Jurkat, Clone E6-1 (cell line): ENCODE data around the gene TMEM187. TPM values are rescaled to one million over a fixed set of nuclear protein-coding genes. Genes with fewer than 3 reads are reported as not detected.

Experiments used
- DNase-seq: peaks from one replicate; pipeline ENCODE4 v3.0.0-alpha.2; 2011; ENCODE audit warnings: low read depth, low spot score
- H3K4me3 ChIP-seq: 2 replicates; pipeline ENCODE4 v1.5.1; 2011; ENCODE audit warnings: mild to moderate bottlenecking, low read length, control low read depth, moderate library complexity
- polyA plus RNA-seq: library from polyadenylated mRNA; unstranded; fragments of >200 nt; gene quantifications from one replicate; pipeline ENCODE4 v1.2.1, GENCODE V29; 2012; ENCODE audit warnings: missing spikeins; ENCODE audit not compliant: insufficient read length, insufficient read depth

The TMEM187 gene, protein sequence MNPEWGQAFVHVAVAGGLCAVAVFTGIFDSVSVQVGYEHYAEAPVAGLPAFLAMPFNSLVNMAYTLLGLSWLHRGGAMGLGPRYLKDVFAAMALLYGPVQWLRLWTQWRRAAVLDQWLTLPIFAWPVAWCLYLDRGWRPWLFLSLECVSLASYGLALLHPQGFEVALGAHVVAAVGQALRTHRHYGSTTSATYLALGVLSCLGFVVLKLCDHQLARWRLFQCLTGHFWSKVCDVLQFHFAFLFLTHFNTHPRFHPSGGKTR
- 13.9 TPM for polyA plus RNA-seq

DNA sequence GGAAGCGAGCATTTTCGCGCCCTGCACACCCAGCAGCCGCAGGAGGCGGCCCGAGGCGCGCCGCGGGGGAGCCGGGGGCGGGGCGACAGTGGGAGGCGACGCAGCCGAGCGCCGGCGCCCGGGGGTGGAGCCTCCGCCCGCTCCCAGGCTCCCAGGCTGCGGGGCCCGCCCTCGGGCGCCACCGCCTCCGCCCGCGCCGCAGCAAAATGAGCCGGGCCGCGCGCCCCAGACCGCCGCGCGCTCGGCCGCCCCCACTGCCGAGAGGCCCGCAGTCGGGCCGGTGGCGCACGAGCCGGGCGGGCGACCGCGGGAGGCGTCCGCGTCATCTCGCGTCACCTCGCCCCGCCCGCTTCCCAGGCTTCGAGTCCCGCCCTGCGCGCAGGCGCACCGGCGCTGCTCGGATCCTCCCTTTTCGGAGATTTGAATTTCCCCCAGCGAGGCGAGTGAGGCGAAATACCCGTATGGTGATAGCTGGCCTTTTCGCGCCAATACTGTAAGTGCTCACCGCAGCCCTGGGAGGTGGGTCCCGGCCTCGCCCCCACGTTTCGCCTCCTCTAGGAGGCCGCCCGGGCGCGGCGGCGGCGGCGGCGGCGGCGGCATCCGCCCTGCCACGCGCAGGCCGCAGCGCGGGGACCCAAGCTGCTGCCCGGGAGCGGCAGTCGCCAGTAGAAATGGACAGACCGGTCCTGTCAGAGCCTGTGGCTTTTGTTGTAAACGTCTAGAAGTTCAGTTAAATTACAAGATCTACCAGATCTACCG is at the start of gene TMEM187:
Gene TMEM187 (plus strand): TSS at position 387 of the 759 bp plus-strand sequence. CDS start 9,309 bp downstream, outside the sequence.
- H3K4me3 ChIP-seq = peak within 1 kb of the TSS; percentile 81
- peak; percentile 93 for DNase-seq

DNA sequence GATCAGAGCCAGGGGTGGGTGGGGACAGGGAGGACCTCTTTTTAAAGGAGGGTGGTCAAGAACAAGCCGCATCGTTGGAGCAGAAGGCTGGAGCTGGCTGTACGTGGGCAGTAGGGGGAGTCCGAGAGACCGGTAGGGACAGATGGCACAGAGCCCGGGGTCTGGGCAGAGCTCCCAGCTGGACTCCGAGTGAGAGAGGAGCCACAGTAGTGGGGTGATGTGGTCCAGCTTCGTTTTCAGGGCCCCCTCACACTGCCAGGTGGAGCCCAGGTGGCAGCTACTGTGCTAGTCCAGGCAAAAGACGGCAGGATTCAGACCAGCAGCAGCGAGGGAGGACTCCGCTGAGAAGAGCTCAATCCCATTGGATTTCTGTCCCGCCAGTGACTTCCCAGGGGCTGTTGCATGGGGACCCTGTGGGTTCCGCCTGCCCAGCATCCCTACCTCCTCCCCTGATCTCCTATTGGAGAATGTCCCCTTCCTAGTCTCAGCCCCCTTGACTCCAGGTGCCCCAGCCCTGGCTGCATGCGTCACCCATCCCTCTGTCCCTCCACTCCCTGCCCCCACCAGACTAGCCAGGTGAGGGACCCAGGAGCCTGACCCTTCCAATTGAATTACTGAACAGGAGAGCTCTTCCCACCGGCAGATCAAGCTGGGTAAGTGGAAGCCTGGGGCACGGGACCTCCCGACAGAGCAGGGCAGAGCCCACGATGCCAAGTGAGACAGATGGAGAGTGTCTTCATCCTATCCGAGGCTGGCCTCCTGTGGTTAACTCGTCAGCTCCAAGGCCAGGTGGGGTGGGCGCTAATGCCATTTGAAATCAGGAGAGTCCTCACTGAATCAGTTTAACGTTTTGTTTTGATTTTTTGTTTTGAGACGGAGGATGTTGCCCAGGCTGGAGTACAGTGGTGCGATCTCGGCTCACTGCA is 49.4 kb upstream of the TMEM187 start:
- DNase-seq = no peak
- no peak overlapping the region for H3K4me3 ChIP-seq

DNA sequence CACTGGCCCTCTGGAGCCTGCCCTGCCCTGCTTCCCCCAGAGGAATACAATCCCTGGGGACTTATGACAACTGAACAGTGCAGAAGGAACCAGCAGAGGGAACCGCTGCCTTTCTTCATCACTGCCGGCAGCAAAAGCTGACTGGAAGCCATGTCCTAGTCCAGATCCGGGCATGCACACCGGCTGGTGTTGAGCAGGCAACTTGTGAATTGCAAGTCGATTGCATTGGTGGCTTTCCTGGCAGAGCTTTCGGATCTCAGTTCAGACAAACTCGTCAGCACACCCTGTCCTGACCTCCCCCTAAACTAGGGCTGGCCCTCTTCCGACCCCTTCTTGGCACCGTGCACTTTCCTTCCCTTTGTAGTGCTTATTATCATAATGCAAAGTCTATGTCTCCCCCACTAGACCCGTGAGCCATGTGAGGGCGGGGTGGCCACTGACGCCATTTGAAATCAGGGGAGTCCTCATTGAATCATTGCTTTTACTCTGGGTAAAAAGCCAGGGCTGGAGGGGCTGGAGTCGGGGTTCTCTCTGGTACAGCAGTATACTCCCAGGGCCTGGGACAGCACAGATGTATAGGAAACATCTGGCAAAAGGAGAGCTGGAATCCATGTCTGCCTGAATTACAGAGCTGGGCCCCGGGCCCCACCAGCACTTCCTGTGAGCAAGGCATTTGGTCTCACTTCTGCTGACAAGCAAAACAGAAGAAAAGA is 48.2 kb upstream of the TMEM187 start:
- no peak for DNase-seq

DNA sequence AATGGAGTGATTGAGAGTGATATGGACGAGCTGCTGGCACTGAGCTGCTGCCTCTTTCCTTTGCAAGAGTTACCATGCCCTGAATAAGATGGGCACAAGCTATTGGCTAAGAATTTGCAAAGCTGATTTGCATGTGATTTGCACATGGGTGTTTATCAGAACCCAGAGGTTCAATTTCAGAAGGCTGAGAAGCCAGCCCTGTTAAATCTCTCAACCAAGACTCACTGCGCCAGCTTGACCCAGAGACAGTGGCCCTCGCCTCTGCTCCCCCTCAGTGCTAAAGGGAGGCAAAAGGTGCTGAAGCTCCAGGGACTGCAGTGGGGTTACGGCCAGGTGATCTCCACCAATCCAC is 47.2 kb upstream of the TMEM187 start:
- DNase-seq = no peak
- H3K4me3 ChIP-seq = peak overlapping the region; percentile 85

More for the DNA sequence above, 48.2 kb upstream of the TMEM187 start:
- H3K4me3 ChIP-seq = peak overlapping the region; percentile 85

DNA sequence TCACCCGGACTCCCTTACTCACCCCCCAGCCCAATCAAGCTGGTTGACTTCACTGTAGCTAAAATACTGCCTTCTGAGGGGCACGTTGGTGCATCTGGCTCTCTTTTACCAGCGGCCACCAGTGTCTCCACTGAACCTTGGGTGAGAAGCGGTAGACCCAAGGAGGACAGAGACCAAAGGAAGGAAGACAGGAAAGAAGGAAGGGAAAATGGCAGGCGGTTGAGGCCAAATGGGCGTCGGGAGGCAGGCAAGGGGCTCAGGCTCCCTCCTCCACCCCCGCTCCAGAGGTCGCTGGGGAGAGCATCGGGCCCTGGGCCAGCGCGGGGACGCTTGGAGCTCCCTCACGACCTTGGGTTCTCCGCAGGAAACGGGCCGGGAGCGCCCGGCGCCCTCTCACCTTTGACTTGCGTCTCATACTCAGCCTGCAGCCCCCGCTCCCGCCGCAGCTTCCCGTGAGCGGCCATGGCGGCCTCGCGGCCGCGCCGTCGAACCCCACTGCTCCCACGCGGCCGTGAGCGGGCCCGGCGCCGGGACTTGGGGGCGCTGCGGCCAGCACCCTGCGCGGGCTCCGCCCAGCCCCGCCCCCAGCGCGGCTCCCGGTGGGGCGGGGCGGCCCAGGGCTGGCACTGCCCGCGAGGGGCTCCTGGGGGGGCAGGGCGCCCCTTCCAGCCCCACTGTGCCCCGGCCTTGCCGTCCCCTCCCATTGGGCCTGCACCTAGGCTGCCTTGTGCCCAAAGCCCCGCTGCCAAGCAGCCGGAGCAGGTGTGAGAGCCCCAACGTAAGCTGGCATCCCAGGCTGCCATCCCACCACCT is 46.6 kb upstream of the TMEM187 start, which contains the start of gene ARHGAP4:
Gene ARHGAP4 (minus strand): TSS at position 526 of the 813 bp plus-strand sequence. CDS start 62 bp downstream, at position 464.
- DNase-seq = peak; percentile 40
- peak within 1 kb of the TSS; percentile 85 for H3K4me3 ChIP-seq

DNA sequence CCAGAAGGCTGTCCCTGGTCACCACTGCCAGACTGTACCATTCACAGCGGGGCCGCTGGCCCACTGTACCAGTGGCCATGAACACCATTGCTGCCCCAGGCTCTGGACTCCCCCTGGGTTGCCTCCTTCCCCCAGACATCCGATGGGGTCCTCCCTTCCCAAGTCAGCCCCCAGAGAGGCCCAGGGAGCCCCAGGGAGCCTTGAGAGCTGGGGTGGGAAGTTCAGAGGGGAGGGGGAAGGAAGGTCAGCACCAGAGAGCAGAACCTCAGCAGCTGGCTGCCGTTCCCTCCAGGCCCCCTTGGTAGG is 46.0 kb upstream of the TMEM187 start:
- peak overlapping the region; percentile 85 for H3K4me3 ChIP-seq
- no peak for DNase-seq

DNA sequence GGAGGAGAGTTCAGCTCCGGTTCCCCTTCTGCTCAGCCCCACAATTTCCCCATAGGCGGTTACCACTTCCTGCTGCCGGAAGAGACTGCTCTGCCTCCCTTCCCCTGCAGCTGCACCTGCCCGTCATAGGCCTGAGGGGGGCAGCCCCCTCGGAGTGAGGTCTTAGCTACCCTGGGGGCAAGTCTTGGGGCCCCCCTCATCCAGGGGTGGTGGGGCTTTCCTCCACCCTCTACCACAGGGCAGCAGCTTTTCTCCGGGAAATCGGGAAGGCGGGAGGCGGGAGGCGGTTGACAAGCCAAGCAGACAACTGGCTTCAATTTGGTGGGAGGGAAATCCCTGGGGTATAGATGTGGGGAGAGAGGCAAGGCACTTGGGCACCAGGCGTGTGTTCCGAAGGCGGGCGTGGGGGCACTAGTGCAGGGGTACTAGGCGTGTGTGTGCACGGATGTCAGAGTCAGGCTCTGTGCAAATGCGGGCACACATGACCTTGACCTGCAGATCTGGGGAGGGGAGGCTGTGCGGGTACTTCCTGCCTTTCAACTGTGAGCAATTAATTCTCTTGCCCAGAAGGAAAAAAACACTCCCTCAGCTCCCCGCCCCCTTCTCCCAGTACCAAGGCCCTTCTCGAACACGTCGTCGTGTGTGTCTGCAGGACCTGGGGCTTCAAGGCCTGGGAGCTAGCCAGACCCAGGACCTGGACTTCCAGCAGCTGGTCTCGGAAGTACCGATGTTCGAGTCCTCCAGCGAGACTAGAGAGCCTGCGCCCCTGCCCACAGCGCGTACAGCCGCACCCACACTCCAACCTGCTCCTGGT is 45.5 kb upstream of the TMEM187 start:
- peak; percentile 90 for DNase-seq

DNA sequence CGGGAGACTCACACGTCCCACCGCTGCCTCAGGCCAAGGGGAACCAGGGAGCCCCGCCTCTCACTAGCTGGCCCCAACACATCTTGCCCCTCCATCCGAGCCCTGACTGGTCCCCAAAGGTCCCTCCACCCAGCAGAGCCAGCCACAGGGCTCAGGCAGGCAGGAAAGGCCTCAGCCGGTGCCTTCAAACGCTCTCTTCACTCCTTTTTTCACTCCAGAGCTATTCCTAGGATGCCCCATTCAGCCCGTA is 45.0 kb upstream of the TMEM187 start:
- DNase-seq = no peak
- peak overlapping the region; percentile 85 for H3K4me3 ChIP-seq

More for the DNA sequence above, 45.5 kb upstream of the TMEM187 start:
- peak overlapping the region; percentile 85 for H3K4me3 ChIP-seq

DNA sequence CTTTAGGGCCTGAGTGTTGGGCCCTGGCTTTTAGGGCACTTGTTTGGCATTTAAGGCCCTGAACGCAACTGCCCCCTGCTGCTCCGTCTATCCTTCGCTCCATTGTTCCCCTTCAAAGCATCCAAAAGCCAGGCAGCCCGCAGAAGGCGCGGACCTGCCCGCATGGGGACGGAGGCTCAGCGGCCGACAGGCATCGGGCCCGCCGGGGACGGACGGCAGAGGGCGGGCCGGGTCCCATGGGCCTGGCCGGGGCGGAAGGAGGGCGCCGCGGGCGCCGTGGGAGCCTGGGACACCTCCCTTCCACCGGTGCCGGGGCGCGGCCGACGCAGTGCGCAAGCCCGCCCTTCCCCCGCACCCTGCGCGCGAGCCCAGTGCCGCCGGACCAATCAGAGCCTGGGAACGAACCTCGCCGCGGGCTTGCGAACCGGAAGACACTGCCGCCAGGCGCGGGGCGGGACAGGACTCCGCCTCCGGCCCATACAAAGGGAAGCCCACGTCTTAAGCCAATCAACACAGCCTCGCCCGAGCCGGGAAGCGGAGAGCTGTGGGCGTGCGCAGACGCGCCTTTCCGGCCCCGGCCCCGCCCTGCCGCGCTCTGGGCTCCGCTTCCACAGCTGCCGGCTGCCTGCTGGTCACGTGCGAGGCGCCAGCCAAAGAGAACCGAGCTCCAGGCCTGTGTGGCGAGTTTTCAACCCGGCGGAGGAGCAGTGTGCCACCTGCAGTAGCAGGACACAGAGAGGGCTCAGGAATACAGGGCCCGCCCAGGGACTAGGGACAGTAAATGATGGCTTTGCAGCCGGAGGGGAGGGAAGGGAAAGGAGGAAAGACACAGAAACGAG is 44.4 kb upstream of the TMEM187 start:
- peak overlapping the region; percentile 85 for H3K4me3 ChIP-seq
- DNase-seq = peak; percentile 96

DNA sequence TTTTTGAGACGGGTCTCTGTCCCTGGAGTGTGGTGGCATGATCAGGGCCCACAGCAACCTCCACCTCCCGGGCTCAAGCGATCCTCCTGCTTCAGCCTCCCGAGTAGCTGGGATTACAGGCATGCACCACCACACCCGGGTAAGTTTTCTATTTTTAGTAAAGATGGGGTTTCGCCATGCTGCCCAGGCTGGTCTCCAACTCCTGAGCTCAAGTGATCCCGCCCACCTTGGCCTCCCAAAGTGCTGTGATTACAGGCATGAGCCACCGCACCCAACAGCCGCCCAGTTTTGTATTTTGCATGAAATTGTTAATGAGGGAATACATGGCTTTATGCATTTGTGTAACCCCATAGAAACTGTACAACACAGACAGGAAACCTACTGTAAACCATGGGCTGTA is 43.7 kb upstream of the TMEM187 start:
- H3K4me3 ChIP-seq = peak overlapping the region; percentile 51
- DNase-seq = no peak

DNA sequence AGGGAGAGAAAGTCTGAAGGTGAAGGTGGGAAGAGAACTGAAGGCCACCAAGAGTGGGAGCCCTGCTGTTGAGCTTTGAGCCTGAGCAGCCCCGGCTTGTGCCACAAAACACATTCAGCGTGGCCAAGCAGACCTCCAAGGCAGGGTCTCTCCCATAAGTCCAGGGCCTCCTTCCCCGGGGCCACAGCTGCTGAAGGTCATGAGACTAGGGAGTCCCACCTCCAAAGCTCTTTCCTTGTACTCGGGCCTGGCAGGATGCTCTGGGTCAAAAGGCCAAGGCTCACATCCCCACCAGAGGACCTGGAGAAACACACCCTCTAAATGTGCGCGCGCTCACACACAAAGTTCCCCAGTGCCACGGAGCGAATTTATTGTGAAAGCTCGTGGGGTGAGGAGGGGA is 43.0 kb upstream of the TMEM187 start:
- peak overlapping the region; percentile 51 for H3K4me3 ChIP-seq

DNA sequence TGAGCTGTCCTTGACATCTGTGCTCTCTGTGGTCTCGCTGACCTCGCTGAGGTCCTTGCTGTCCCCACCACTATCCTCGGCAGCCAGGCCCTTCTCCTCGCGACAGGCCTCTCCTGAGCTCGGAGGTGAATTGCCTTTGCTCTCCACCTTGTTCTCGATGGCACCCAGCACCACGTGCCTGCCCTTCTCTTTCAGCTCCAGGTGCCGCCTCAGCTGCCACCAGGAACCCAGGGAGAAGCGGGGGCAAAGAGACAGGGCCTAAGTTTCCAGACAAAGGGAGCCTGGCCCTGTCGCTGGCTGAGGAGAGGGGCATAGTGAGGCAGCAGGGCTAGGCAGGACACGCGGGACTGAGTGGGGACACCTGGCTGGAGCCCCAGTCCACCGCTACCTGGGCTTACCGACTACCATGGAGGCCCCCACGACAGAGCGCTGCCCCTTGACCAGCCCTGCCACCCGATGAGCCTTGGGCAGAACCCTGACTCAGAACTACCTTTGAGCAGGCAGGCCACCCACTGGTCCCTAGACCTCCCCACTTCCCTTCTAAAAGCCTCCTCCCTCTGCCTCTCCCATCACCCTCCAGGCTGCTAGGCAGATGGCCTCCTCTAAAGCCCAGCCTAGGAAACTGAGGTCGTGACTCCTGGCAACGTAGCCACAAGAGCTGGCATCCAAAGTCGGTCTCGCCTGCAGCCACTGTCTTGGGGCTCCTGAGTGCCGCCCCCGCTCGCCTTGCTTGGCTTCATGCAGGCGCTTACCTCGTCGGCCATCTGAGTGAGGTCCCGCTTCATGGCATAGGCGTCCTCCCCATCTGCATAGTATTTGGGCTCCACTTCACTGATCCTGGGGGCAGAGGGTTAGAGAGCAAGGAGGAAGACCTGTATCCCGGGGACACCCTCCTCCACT is 42.3 kb upstream of the TMEM187 start:
- no peak overlapping the region for H3K4me3 ChIP-seq
- DNase-seq = no peak

More for the DNA sequence above, 43.0 kb upstream of the TMEM187 start:
- DNase-seq = no peak

DNA sequence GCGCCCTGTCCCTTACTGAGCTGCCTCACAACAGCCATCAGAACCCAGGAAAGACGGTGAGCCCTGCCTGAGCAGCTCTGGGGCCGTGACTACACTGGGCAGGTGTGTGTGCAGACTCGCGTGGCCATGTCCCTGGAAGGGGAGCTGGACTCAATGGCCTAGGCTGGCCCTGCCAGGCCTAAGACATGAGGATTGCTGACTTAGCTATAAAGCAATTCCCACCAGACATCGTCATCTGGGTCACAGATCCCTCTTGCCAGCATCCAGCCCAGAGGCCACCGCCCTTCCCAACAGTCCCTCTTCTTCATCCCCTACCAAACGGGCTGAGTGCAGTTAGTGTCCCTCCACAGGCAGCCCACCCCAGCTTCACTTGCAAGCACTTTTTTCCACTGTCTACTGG is 41.4 kb upstream of the TMEM187 start:
- H3K4me3 ChIP-seq = no peak overlapping the region
- DNase-seq = no peak

DNA sequence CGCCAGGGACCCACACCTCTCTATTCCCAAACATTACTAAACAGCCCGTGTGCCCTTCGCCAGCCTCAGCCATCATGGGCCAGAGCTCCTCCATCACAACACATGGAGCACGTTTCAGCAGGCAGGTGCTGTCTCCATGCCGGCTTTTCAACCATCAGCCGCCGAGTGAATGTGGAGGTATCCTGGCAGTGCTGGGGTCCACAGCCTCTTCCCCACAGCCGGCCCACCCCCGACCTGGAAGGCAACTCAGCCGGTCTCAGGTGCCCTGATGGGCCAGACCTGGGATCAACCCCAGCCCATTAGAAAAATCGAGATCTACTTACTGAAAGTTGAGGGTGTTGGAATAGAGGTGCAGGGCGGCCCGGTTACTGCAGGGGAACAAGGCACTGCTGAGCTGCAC is 40.8 kb upstream of the TMEM187 start:
- H3K4me3 ChIP-seq = no peak overlapping the region
- no peak for DNase-seq

DNA sequence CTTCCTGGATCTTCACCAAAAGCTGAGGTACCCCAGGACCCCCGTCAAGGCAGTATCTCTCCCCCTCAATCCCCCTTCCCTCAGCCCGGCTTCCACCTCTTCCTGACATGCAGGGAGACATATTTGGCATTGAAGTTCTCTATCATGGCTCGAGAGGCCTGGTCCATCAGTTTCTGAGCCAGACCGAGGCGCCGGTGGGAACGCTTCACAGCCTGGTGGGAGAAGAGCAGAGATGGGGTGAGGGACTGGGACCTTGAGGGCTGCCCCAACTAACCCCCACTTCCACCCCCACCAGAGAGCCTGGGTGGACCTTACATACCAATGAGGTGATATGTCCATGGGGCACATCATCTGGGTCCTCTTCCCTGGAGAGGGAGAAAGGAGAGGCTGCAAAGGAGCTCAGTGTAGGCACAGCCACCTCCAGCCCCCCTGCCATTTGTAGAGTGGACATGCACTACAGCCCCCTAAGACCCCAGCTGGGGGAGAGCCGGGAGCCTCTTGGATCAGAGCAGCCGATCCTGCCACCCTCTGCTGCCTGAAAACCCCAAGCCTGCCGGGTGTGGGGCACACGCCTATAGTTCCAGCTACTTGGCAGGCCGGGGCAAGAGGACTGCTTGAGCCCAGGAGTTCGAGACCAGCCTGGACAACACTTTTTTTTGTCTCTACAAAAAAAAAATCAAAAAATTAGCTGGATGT is 40.2 kb upstream of the TMEM187 start:
- no peak for DNase-seq

More for the DNA sequence above, 40.2 kb upstream of the TMEM187 start:
- H3K4me3 ChIP-seq = no peak overlapping the region
